SJCRH30 (cell line): Measurements from ENCODE around the gene MYLK4. TPM values are rescaled to one million over a fixed set of nuclear protein-coding genes. Genes with fewer than 3 reads are reported as not detected.
A peak's percentile ranks its signal among the peaks of the same experiment; 100 is the strongest.

Experiments used
- DNase-seq, 2 experiments: peaks; one replicate each; pipeline ENCODE4 v3.0.0-alpha.2; 2015 to 2020
- H3K27ac ChIP-seq: fragments of 250-450 bp; sonication (Bioruptor Pico); 2 replicates; pipeline ENCODE4 v1.5.1; 2020; ENCODE audit warnings: mild to moderate bottlenecking, moderate library complexity
- H3K27me3 ChIP-seq: fragments of 250-450 bp; sonication (Bioruptor Pico); 2 replicates; pipeline ENCODE4 v1.5.1; 2020; ENCODE audit warnings: mild to moderate bottlenecking, moderate library complexity
- H3K36me3 ChIP-seq: fragments of 250-450 bp; sonication (Bioruptor Pico); 2 replicates; pipeline ENCODE4 v1.5.1; 2020; ENCODE audit warnings: mild to moderate bottlenecking, moderate library complexity
- H3K4me1 ChIP-seq: fragments of 250-450 bp; sonication (Bioruptor Pico); 2 replicates; pipeline ENCODE4 v1.5.1; 2020; ENCODE audit warnings: mild to moderate bottlenecking, moderate library complexity
- H3K4me3 ChIP-seq: fragments of 250-450 bp; sonication (Bioruptor Pico); 2 replicates; pipeline ENCODE4 v1.5.1; 2020; ENCODE audit warnings: mild to moderate bottlenecking, moderate library complexity
- H3K9me3 ChIP-seq: fragments of 250-450 bp; sonication (Bioruptor Pico); replicated peaks from 2 replicates; pipeline ENCODE4 v1.5.1; 2020; ENCODE audit warnings: mild to moderate bottlenecking, moderate library complexity
- total RNA-seq: library from RNA; depleted of rRNA; stranded (reverse); fragments of >200 nt; shearing (Covaris generic); gene quantifications from 2 replicates; pipeline ENCODE4 v1.2.3, GENCODE V29; 2014

Gene MYLK4
- total RNA-seq, 1 experiment from 2014 or later = 3.0 TPM

DNA sequence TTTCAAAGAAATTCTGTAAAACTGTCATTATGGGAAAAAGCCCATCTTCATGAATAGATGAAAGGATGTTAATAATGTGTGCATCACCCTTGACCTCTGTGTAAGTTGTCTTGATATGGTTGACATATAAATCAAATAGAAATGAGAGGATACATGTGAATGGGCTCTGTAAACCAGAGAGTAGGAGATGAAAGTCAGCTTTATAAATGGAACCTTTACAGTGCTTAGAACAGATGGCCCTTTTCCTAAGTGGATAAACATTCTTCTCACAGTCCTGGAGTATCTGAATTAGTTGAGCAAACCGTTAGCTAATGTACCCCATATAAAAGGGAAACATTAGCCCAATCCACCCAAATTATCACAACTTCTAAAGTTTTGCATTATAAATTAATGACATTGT lies 57.5 kb downstream of the MYLK4 start:
- Histone ChIP-seq H3K4me1 (peaks cover 6% of the 10 kb centered on the region; the same call in 1 of the 2 replicates), H3K27ac (no peak overlapping the region), H3K4me3 (no peak overlapping the region), H3K9me3 (no peaks in the 10 kb centered on the region), H3K27me3 (no peaks in the 10 kb centered on the region), H3K36me3 (no peaks in the 10 kb centered on the region)
- DNase-seq = no peak

DNA sequence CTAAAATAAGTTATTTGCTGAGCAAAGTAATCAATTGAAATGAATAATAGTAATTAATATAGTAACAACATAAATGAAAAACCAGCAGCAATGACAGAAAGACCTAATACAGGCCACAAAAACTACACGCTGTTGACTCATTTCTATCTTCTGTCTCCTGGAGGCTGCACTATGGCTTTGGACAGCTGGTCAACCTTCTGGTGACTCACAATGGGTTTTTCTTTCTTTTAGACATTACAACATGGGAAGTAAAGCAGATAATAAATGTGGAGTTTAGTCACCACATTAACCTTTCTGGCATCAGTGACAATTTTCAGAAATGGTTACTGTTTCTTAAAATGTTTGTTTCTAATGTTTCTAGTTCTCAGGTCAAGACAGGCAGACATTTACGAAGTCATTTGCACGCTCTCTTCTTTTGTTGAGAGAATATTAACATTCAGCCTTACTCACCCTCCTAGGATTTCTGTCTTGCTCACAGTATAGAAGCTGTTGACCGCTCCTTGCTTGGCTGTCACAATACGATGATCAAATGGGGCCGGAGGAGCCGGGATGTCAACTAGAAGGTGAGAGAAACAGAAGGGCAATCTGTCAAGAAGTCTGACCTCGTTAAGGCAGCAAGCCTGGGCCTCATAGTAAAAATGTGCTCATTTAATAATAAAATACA lies 62.2 kb downstream of the MYLK4 start:
- Histone ChIP-seq H3K36me3 (no peaks in the 10 kb centered on the region), H3K4me3 (no peak overlapping the region), H3K27ac (peak overlapping the region; percentile 29), H3K4me1 (peaks cover 6% of the 10 kb centered on the region; the same call in 1 of the 2 replicates), H3K9me3 (no peaks in the 10 kb centered on the region), H3K27me3 (no peaks in the 10 kb centered on the region)
- peak; percentile 14 to 35 for DNase-seq

DNA sequence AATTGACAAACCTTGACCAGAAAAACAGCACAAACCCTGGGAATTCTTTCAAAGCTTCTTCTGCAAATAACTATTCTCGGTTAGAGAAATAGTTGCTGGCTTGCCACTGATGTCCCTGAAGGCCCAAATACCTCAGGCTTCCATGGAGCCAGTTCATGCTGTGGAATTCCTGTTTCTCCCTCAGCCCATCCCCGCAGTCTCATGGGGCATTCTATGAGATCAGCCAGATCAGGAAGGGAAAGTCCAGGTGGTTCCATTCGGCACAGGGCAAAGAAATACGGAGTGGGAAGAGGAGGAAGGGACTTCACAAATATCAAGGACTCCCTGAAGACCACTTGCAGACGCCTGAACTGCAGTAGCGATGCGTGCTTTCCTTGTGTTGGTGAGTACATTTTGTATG lies 63.3 kb downstream of the MYLK4 start:
- Histone ChIP-seq H3K27me3 (no peaks in the 10 kb centered on the region), H3K36me3 (no peaks in the 10 kb centered on the region), H3K4me1 (peaks cover 6% of the 10 kb centered on the region; the same call in 1 of the 2 replicates), H3K9me3 (no peaks in the 10 kb centered on the region), H3K27ac (no peak overlapping the region), H3K4me3 (no peak overlapping the region)
- no peak for DNase-seq

DNA sequence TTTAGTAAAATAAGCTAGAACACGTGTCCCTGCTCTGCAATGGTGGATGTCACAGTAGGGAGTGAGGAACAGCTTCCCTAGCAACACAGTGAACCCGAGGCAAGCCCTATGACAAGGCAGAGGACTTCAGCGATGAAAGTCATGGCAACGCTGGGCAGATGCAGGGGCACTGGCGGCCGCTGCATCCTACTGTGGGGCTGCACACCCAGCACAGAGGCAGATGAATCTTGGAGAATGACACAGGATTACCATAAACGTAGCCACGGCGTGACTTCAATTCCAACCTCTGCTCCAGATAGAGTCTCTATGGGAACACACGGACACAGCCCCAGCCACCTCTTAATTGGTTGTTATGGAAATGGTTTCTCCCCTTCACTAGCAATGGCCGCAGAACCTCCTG lies 64.2 kb downstream of the MYLK4 start:
- no peaks in the 10 kb centered on the region for H3K36me3 ChIP-seq
- H3K27ac ChIP-seq = no peak overlapping the region
- H3K9me3 ChIP-seq = no peaks in the 10 kb centered on the region
- no peaks in the 10 kb centered on the region for H3K27me3 ChIP-seq
- H3K4me3 ChIP-seq = no peak overlapping the region
- DNase-seq = no peak
- peaks cover 6% of the 10 kb centered on the region; the same call in 1 of the 2 replicates for H3K4me1 ChIP-seq

DNA sequence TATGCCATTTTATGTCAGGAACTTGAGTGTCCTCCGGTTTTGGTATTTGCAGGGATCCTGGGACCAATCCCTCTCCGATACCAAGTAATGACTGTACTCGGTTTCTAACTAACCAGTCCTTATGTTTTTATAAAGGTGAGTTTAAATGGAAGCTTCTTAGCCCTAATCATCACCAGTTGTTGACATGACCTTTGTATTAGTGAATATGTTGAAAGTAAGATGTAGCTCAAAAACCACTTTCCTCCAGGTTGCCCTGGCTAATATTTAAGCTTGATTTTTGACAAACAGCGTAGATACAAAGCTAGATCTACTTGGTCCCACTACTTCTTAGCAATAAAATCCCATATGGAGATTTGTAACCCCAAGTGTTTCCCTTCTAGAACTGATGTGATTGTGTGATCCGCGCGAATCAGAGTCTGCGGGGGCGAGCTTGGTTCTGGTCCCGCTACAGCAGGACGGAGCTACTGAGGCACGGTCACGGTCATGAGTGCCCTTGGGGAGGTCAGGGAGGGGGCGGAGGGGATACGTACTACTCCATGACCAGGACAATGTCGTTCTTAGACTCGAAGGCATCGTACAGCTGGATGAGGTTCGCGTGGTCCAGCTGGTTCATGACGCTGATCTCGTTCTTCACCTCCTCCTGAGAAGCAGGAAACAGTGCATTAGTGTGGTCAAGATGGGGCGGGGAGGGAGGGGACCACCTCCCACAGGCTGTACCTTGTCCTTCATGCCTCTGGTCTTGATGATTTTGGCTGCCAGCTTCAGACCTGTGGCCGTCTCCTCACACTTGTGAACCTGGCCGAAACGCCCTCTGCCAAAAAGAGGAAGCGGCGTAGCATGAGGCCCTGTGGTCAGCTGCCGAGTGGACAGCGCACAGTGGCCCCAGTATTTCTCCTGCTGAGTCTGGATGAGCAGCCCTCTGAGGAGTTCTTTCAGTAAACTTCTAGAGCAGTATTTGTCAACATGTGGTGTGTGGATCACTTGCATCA lies 65.7 kb downstream of the MYLK4 start:
- Histone ChIP-seq H3K36me3 (no peaks in the 10 kb centered on the region), H3K9me3 (no peaks in the 10 kb centered on the region), H3K4me1 (peaks cover 6% of the 10 kb centered on the region; the same call in 1 of the 2 replicates), H3K4me3 (no peak overlapping the region), H3K27ac (no peak overlapping the region), H3K27me3 (no peaks in the 10 kb centered on the region)
- no peak for DNase-seq

DNA sequence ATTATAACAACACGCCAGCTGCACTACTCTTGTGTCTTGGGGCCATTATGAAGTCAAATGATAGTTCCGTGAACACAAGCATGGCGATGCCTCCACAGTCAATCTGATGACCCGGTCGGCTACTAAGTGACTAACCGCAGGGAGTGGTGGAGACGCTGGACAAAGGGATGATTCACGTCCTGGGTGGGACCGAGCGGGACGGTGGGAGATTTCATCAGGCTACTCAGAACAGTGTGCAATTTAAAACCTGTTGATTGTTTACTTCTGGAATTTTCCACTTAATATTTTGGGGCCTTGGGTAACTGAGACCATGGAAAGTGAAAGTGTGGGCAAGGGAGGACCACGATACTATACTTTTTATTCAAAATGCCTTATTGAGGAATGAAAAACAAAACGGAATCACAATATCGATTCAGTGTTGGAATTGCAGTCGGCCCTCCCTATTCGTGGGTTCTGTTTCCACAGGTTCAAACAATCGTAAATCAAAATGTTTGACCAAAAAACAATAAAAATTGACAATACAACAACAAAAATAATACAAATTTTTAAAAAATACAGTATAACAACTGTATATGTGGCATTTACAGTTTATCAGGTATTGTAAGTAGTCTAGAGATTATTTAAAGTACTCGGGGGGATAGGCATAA lies 66.5 kb downstream of the MYLK4 start:
- no peaks in the 10 kb centered on the region for H3K36me3 ChIP-seq
- H3K9me3 ChIP-seq = no peaks in the 10 kb centered on the region
- no peak overlapping the region for H3K4me3 ChIP-seq
- no peak for DNase-seq
- peaks cover 6% of the 10 kb centered on the region; the same call in 1 of the 2 replicates for H3K4me1 ChIP-seq
- H3K27ac ChIP-seq = no peak overlapping the region
- H3K27me3 ChIP-seq = no peaks in the 10 kb centered on the region

DNA sequence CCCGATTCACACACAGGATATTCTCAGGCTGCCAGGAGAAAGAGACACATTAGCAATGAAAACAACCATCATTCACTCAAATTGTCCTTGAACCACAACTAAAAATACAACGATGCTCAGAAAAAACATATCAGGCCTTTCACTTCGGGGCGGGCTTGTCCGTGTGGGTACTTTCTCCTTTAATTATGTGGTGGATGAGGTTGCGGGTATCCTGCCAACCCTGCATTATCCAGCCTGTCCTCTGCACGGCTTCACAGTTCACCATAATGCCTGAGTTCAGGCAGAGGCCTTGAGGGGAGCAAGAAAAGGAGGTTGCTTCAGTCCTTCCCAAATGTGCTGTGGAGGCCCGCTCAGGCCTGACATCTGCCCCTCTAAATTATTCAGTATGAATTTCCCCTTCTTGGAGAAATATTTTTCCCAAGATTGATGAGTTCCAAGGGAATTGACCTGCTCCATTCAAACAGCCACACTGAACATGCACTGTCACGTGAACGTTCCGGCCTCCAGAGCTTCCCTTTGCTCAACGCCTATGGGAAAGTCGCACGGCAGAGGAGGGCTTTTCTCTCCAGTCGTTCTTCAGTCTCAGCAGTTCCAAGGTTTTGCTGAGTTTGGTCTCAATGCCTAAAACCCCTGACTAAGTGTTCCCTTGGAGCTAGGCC lies 70.3 kb downstream of the MYLK4 start:
- no peak for DNase-seq
- Histone ChIP-seq H3K4me3 (no peak overlapping the region), H3K27ac (no peak overlapping the region), H3K36me3 (no peaks in the 10 kb centered on the region), H3K27me3 (no peaks in the 10 kb centered on the region), H3K4me1 (no peaks in the 10 kb centered on the region), H3K9me3 (no peaks in the 10 kb centered on the region)

DNA sequence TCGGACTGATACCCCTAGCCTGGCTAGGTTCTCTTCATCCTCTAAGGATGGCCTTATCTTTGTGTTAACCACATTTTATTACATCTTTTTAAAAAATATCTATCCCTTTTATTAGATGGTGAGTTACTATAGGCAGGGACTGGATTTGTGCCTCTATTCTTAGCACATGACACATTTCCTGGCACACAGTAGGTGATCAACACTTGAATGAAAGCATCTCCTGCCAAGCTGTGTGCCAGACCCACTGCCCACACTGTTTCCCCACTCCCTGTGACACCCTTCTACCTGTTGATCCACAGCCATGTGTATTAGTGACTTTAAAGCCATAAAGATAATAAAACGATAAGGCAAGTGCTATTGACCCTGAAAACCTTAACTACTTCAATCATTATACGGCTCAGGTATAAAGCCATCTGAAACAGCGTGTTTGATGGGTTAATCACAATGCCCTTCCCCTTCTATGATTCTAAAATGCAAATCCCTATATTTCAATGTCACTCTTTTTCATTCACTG lies 73.6 kb downstream of the MYLK4 start:
- no peak overlapping the region for H3K27ac ChIP-seq
- no peak for DNase-seq
- H3K4me1 ChIP-seq = no peaks in the 10 kb centered on the region
- no peaks in the 10 kb centered on the region for H3K27me3 ChIP-seq
- H3K9me3 ChIP-seq = no peaks in the 10 kb centered on the region
- H3K4me3 ChIP-seq = no peak overlapping the region
- H3K36me3 ChIP-seq = no peaks in the 10 kb centered on the region

DNA sequence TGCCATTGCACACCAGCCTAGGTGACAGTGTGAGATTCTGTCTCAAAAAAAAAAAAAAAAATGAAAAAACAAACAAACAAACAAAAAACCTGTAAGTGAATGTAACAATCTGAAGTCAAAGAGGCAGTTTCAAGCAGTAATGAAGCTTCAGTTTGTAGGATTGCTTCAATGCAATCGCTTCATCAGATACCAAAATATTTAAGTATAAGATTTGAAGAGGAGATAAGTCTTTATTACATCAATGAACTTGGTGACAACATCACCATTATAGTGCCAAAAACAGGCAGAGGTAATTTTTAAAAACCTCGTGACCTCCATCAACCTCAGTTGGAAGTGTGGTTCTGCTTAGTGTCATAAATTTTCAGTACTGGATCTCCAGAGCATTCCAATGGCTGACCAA lies 74.7 kb downstream of the MYLK4 start:
- H3K4me1 ChIP-seq = no peaks in the 10 kb centered on the region

DNA sequence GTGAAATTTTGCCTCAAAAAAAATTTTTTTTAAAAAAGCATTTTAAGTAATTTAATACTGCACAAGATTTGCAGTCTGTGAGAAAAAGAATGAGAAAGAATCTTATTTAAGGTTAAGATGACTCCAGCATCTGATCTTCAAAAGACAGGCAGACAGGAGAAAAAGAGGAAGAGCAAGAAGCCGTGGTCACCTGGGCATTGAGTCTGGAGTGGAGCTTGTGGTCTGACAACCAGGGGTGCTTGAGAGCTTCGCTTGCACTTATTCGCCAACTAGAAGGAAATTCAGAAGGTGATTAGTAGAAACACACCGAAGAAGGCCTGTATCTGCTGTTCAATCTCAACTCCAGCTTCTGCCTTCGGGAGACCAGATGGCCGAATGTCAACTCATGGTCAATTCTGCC lies 75.9 kb downstream of the MYLK4 start:
- H3K27me3 ChIP-seq = no peaks in the 10 kb centered on the region
- no peak overlapping the region for H3K4me3 ChIP-seq
- H3K27ac ChIP-seq = no peak overlapping the region
- H3K9me3 ChIP-seq = no peaks in the 10 kb centered on the region
- H3K4me1 ChIP-seq = no peaks in the 10 kb centered on the region
- DNase-seq = no peak
- H3K36me3 ChIP-seq = no peaks in the 10 kb centered on the region

More for the DNA sequence above, 74.7 kb downstream of the MYLK4 start:
- H3K36me3 ChIP-seq = no peaks in the 10 kb centered on the region
- H3K27ac ChIP-seq = no peak overlapping the region
- H3K9me3 ChIP-seq = no peaks in the 10 kb centered on the region
- no peak for DNase-seq
- no peak overlapping the region for H3K4me3 ChIP-seq
- no peaks in the 10 kb centered on the region for H3K27me3 ChIP-seq

DNA sequence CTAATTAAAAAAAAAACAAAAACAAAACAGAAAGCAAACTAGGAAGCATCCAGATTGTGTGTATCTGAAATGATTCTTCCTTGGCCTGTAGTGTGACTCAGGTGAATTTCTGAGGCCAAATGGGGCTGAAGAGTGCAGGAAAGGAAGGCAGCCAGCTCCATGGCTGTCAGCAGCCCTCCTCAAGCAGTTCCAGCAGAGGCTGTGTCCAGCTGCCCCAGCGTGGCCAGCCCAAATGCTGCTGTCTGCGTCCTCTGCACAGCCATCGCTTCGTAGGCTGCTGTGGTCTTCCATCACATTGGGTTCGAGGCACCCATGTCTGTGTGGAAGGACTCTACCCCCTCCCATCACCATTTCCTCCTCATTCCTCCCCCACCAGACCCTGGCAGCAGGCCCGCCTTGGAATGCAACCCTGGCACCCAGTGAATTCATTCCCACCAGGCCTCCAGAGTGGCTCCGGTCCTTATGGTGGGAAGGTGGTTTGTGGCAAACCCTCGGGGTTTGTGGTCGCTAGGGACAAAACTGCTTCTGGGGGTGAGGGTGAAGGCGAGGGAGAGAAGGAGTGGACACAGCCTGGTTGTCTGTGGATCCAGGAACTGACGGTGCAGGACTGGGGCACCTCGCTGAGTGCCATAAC lies 81.5 kb downstream of the MYLK4 start:
- H3K36me3 ChIP-seq = no peaks in the 10 kb centered on the region
- no peak overlapping the region for H3K27ac ChIP-seq
- DNase-seq = no peak
- H3K9me3 ChIP-seq = no peaks in the 10 kb centered on the region
- H3K27me3 ChIP-seq = no peaks in the 10 kb centered on the region
- H3K4me1 ChIP-seq = no peaks in the 10 kb centered on the region
- H3K4me3 ChIP-seq = no peak overlapping the region

DNA sequence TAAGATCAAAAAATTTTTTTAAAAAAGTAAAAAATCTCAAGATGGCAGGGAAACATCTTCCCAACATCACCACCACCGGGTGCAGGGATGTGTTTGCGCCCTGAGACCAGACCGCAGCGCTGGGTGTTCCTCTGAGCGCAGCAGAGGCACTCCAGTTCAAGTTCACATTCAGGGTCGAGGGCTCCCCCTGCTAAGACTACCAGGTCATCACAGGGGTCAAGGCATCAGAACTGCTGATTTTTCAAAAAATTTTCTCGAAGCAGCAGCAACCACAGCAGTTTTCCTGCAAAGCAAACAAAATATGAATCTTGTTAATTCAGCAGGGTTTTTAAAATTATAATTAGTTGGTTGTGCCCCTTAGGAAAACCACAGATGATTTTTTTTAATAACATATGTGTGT lies 83.1 kb downstream of the MYLK4 start:
- Histone ChIP-seq H3K27me3 (no peaks in the 10 kb centered on the region), H3K27ac (no peak overlapping the region), H3K4me3 (no peak overlapping the region), H3K36me3 (no peaks in the 10 kb centered on the region), H3K4me1 (no peaks in the 10 kb centered on the region), H3K9me3 (no peaks in the 10 kb centered on the region)
- DNase-seq = no peak

DNA sequence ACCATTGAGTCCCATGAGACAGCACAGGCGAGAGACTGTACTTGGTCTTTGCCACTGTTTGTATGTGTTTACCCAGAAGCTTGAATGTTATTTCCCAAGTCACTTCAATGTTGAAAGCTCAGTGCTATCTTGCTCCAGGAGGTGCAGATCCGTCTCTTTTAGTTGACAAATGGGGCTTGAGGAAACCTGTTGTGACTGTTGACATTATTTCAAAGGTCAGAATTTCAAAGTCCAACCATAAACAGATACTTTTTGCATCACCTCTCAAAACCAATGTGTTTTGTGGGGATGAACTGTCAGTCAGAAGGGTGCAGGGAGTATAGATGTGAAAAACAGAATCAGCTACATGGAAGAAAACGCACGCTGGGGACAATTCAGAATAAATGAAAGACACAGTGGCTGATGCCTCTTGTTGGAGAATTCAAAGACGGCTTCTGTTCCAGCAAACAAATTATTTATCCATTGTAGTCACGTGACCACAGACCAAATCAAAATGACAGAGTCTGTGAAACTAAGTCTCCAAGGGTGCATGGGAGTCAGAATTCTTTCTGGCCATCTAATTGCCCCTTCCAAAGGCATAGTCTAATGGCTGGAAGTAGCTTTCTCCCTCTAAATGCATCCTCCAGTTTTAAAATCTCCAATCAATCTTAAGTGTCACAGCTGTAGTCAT lies 83.7 kb downstream of the MYLK4 start:
- H3K9me3 ChIP-seq = no peaks in the 10 kb centered on the region
- no peak for DNase-seq
- H3K27me3 ChIP-seq = no peaks in the 10 kb centered on the region
- no peaks in the 10 kb centered on the region for H3K36me3 ChIP-seq
- no peak overlapping the region for H3K27ac ChIP-seq
- no peak overlapping the region for H3K4me3 ChIP-seq
- no peaks in the 10 kb centered on the region for H3K4me1 ChIP-seq
